ENCODE results near the gene TUBB4A.

DNA sequence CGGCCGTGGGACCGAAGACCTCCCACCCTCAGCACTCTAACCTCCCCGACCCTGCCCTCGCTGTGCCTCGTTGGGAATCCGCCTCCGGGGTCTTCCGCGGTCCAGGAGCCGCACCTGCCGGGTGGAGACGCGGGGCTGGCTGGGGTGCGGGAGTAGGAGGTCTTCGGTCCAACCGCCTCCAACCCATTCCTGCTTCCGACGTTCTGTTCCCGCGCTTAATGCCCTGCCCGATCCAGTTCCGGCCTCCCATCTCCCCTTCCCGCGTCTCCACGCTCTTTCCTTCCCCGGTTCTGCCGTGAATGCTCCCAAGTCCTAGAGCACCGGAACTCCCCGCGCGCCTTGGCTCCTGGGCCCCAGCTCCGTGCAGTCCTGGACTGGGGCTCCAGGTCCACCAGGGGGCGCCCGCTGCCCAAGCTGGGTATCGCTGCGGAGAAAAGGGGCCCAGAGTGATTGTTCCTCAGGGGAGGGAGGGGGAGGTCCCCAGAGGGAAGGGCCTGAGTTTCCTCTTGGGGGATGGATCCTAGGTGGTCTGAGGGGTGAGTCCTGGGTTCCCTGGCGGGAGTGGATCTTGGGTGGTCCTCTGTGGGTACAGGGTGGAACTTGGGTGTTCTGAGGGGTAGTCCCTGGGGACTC is 14.7 kb upstream of the TUBB4A start:
- TF ChIP-seq POLR2A (IDR thresholded peaks at IDR 0.05; ENCODE audit: low read length), result peak; percentile 31
- TF ChIP-seq GATA1 (IDR thresholded peaks at IDR 0.05; ENCODE audit: low read depth, low read length), result no peak
